Fibroblast of peridontal ligament (primary cell): ENCODE measurements around the gene ACER3.
"Not testable (repeated sequence)": the region's sequence is repeated elsewhere in the genome, so short reads cannot be mapped to it uniquely, and the experiment has no call there.

Experiments used
- DNase-seq: peaks from one replicate; pipeline ENCODE4 v3.0.0-alpha.2; 2010; ENCODE audit errors: extremely low read depth

The ACER3 gene

GRCh38 chr11:76995081-76995576, 134.4 kb downstream of the ACER3 start:
- no peak for DNase-seq

- DNase-seq = no peak
Observed at GRCh38 chr11:76997512-76997911, 136.8 kb downstream of the ACER3 start.

- DNase-seq = no peak
Observed at GRCh38 chr11:76999597-76999996, 138.9 kb downstream of the ACER3 start.

GRCh38 chr11:77001613-77002012, 140.9 kb downstream of the ACER3 start:
- no peak for DNase-seq

- DNase-seq = no peak
Observed at GRCh38 chr11:77002776-77003175, 142.1 kb downstream of the ACER3 start.

- no peak for DNase-seq
Observed at GRCh38 chr11:77003963-77004362, 143.2 kb downstream of the ACER3 start.

GRCh38 chr11:77009533-77010160, 148.9 kb downstream of the ACER3 start:
- no peak for DNase-seq

GRCh38 chr11:77014669-77015068, 154.0 kb downstream of the ACER3 start:
- no peak for DNase-seq

GRCh38 chr11:77018396-77018924, 157.7 kb downstream of the ACER3 start:
- DNase-seq = not testable (repeated sequence)

GRCh38 chr11:77019976-77020595, 159.4 kb downstream of the ACER3 start:
- no peak for DNase-seq

- DNase-seq = no peak
Observed at GRCh38 chr11:77020734-77021133, 160.0 kb downstream of the ACER3 start.

GRCh38 chr11:77024745-77025144, 164.0 kb downstream of the ACER3 start:
- DNase-seq = no peak

GRCh38 chr11:77026221-77026620, 165.5 kb downstream of the ACER3 start:
- DNase-seq = no peak

- DNase-seq = no peak
Observed at GRCh38 chr11:77026743-77027142, 166.0 kb downstream of the ACER3 start.

- no peak for DNase-seq
Observed at GRCh38 chr11:77027275-77027674, 166.6 kb downstream of the ACER3 start.

- no peak for DNase-seq
Observed at GRCh38 chr11:77029829-77030228, 169.1 kb downstream of the ACER3 start.

- DNase-seq = no peak
Observed at GRCh38 chr11:77030834-77031414, 170.2 kb downstream of the ACER3 start.

- DNase-seq = no peak
Observed at GRCh38 chr11:77031599-77031998, 170.9 kb downstream of the ACER3 start.

- no peak for DNase-seq
Observed at GRCh38 chr11:77035039-77035438, 174.3 kb downstream of the ACER3 start.

GRCh38 chr11:77035580-77035979, 174.9 kb downstream of the ACER3 start:
- no peak for DNase-seq

- no peak for DNase-seq
Observed at GRCh38 chr11:77036398-77036797, 175.7 kb downstream of the ACER3 start.

- DNase-seq = no peak
Observed at GRCh38 chr11:77037057-77037456, 176.3 kb downstream of the ACER3 start.
